Transverse colon (tissue), 4 donors: ENCODE results near the gene MAP4K2.

Source experiments
- EP300 ChIP-seq: sonication (generic); formaldehyde crosslinking; IDR thresholded peaks from one replicate; pipeline ENCODE4 v1.6.1; 2017; ENCODE audit warnings: antibody characterized with exemption, low read depth
- POLR2A ChIP-seq: fragments of 450-650 bp; IDR thresholded peaks from one replicate; pipeline ENCODE4 v1.6.1; 2016; ENCODE audit warnings: antibody characterized with exemption, mild to moderate bottlenecking, moderate library complexity
- POLR2AphosphoS5 ChIP-seq, 3 donors: sonication (generic); formaldehyde crosslinking; IDR thresholded peaks; one replicate each; pipeline ENCODE4 v1.6.1; 2016; ENCODE audit warnings: antibody characterized with exemption in 3 of 3
- TF ChIP-seq, protein P1 (sequence below), 5 experiments: fragments of 200-600 bp in 3 of 5; fragments of 450-650 bp in 2 of 5; sonication (generic) in 3 of 5; IDR thresholded peaks; 1 replicate in 2 of 5; 2 replicates in 3 of 5; pipeline ENCODE4 v1.5.1; 2016 to 2017; ENCODE audit warnings: antibody characterized with exemption in 5 of 5, inconsistent platforms in 3 of 5, mild to moderate bottlenecking in 2 of 5, moderate library complexity in 1 of 5

GRCh38 chr11:64745189-64745520 lies 57.9 kb downstream of the MAP4K2 start:
- TF ChIP-seq, protein P1, sequence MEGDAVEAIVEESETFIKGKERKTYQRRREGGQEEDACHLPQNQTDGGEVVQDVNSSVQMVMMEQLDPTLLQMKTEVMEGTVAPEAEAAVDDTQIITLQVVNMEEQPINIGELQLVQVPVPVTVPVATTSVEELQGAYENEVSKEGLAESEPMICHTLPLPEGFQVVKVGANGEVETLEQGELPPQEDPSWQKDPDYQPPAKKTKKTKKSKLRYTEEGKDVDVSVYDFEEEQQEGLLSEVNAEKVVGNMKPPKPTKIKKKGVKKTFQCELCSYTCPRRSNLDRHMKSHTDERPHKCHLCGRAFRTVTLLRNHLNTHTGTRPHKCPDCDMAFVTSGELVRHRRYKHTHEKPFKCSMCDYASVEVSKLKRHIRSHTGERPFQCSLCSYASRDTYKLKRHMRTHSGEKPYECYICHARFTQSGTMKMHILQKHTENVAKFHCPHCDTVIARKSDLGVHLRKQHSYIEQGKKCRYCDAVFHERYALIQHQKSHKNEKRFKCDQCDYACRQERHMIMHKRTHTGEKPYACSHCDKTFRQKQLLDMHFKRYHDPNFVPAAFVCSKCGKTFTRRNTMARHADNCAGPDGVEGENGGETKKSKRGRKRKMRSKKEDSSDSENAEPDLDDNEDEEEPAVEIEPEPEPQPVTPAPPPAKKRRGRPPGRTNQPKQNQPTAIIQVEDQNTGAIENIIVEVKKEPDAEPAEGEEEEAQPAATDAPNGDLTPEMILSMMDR (IDR thresholded peaks at IDR 0.05) = no peak
- TF ChIP-seq POLR2AphosphoS5 (IDR thresholded peaks at IDR 0.05) = no peak
- TF ChIP-seq POLR2A = peak; percentile 40
- no peak for TF ChIP-seq EP300
